GM12878 (cell line): ENCODE results near the gene C3. TPM values are rescaled to one million over a fixed set of nuclear protein-coding genes. Genes with fewer than 3 reads are reported as not detected.
A peak's percentile ranks its signal among the peaks of the same experiment; 100 is the strongest.

Source experiments
- ASH2L ChIP-seq: fragments of 300-600, 200-600 bp; sonication (generic); IDR thresholded peaks from 2 replicates; pipeline ENCODE4 v1.6.1; 2017; ENCODE audit warnings: low read depth, mild to moderate bottlenecking, borderline replicate concordance
- ATF7 ChIP-seq: fragments of 450-650 bp; IDR thresholded peaks from 2 replicates; pipeline ENCODE4 v1.6.1; 2016; ENCODE audit warnings: low read depth, mild to moderate bottlenecking
- BMI1 ChIP-seq: fragments of 450-650 bp; IDR thresholded peaks from 2 replicates; pipeline ENCODE4 v1.6.1; 2016; ENCODE audit warnings: mild to moderate bottlenecking, moderate library complexity, borderline replicate concordance
- CHD2 ChIP-seq: IDR thresholded peaks from 2 replicates; pipeline ENCODE4 v1.6.1; 2011; ENCODE audit warnings: low read depth, low read length, improper control_type of control experiment, borderline replicate concordance
- CREM ChIP-seq: IDR thresholded peaks from 2 replicates; pipeline ENCODE4 v1.6.1; 2014; ENCODE audit warnings: antibody characterized with exemption, low read depth
- EED ChIP-seq: sonication (generic); IDR thresholded peaks from 2 replicates; pipeline ENCODE4 v1.6.1; 2016; ENCODE audit warnings: antibody characterized with exemption, low read depth
- EP300 ChIP-seq, 2 experiments: fragments of 150-350 bp in 1 of 2; IDR thresholded peaks; 2 replicates each; pipeline ENCODE4 v1.6.1; 2011 to 2012; ENCODE audit warnings: low read depth in 2 of 2, low read length in 2 of 2, borderline replicate concordance in 1 of 2, improper control_type of control experiment in 1 of 2, inconsistent platforms in 1 of 2; ENCODE audit not compliant: control insufficient read depth in 1 of 2
- HDAC6 ChIP-seq: fragments of 200-600 bp; sonication (generic); IDR thresholded peaks from one replicate; pipeline ENCODE4 v1.8.0; 2017; ENCODE audit warnings: antibody characterized with exemption; ENCODE audit not compliant: unreplicated experiment
- HDGF ChIP-seq: fragments of 450-650 bp; IDR thresholded peaks from 2 replicates; pipeline ENCODE4 v1.6.1; 2016; ENCODE audit warnings: antibody characterized with exemption
- KLF5 ChIP-seq: fragments of 450-650 bp; IDR thresholded peaks from 2 replicates; pipeline ENCODE4 v1.6.1; 2014; ENCODE audit warnings: mild to moderate bottlenecking; ENCODE audit not compliant: partially characterized antibody
- LARP7 ChIP-seq: fragments of 450-650 bp; IDR thresholded peaks from 2 replicates; pipeline ENCODE4 v1.6.1; 2017; ENCODE audit warnings: mild to moderate bottlenecking
- MTA2 ChIP-seq: fragments of 450-650 bp; IDR thresholded peaks from 2 replicates; pipeline ENCODE4 v1.6.1; 2016; ENCODE audit warnings: low read depth, mild to moderate bottlenecking, moderate library complexity
- NFIC ChIP-seq: IDR thresholded peaks from 2 replicates; pipeline ENCODE4 v1.6.1; 2012; ENCODE audit warnings: low read depth, mild to moderate bottlenecking, inconsistent platforms, low read length, moderate library complexity
- NFYA ChIP-seq: IDR thresholded peaks from 2 replicates; pipeline ENCODE4 v1.6.1; 2011; ENCODE audit warnings: low read depth, mild to moderate bottlenecking, low read length, improper control_type of control experiment, borderline replicate concordance
- NR2C1 ChIP-seq: fragments of 450-650 bp; IDR thresholded peaks from 2 replicates; pipeline ENCODE4 v1.6.1; 2017; ENCODE audit warnings: antibody characterized with exemption, mild to moderate bottlenecking, moderate library complexity
- NR2F1 ChIP-seq: fragments of 450-650 bp; conservative IDR thresholded peaks from 2 replicates; pipeline ENCODE4 v1.6.1; 2017; ENCODE audit warnings: mild to moderate bottlenecking
- POLR2AphosphoS5 ChIP-seq: IDR thresholded peaks from 2 replicates; pipeline ENCODE4 v1.6.1; 2011; ENCODE audit warnings: mild to moderate bottlenecking, low read length, inconsistent platforms
- RAD21 ChIP-seq: IDR thresholded peaks from 2 replicates; pipeline ENCODE4 v1.6.1; 2011; ENCODE audit warnings: mild to moderate bottlenecking, low read depth, low read length, moderate library complexity; ENCODE audit not compliant: insufficient read depth
- RBBP5 ChIP-seq: fragments of 200-600 bp; sonication (generic); conservative IDR thresholded peaks from 2 replicates; pipeline ENCODE4 v1.6.1; 2016
- RELA ChIP-seq: fragments of 450-650 bp; IDR thresholded peaks from 2 replicates; pipeline ENCODE4 v1.8.0; 2014; ENCODE audit warnings: borderline replicate concordance; ENCODE audit not compliant: partially characterized antibody
- RFX5 ChIP-seq: IDR thresholded peaks from 2 replicates; pipeline ENCODE4 v1.6.1; 2011; ENCODE audit warnings: low read depth, low read length, improper control_type of control experiment
- RUNX3 ChIP-seq: IDR thresholded peaks from 2 replicates; pipeline ENCODE4 v1.6.1; 2012; ENCODE audit warnings: low read length, inconsistent platforms
- SRF ChIP-seq, 2 experiments: IDR thresholded peaks; 2 replicates each; pipeline ENCODE4 v1.6.1; 2011; ENCODE audit warnings: low read depth in 2 of 2, low read length in 2 of 2, mild to moderate bottlenecking in 1 of 2, moderate library complexity in 1 of 2
- STAT1 ChIP-seq: fragments of 450-650 bp; conservative IDR thresholded peaks from 2 replicates; pipeline ENCODE4 v1.6.1; 2014; ENCODE audit warnings: antibody characterized with exemption, mild to moderate bottlenecking
- WRNIP1 ChIP-seq: IDR thresholded peaks from 2 replicates; pipeline ENCODE4 v1.6.1; 2011; ENCODE audit warnings: low read depth, low read length, improper control_type of control experiment, borderline replicate concordance
- ZSCAN29 ChIP-seq: fragments of 450-650 bp; IDR thresholded peaks from 2 replicates; pipeline ENCODE4 v1.6.1; 2017; ENCODE audit warnings: mild to moderate bottlenecking, moderate library complexity
- polyA plus RNA-seq, 11 experiments: library from polyadenylated mRNA; depleted of rRNA in 4 of 11; unstranded in 6 of 11; stranded (reverse) in 5 of 11; fragments of >200 nt; fragmentation: Nextera tagmentation in 4 of 11; fragmentation: Illumina TruSeq in 1 of 11; extraction: Ambion mirVana in 4 of 11; extraction: Trizol in 1 of 11; gene quantifications; 1 replicate in 1 of 11; 2 replicates in 10 of 11; pipeline versions ENCODE4 v1.2.1 to v1.2.3, GENCODE V29; 2011 to 2016; ENCODE audit warnings: inconsistent platforms in 2 of 11, missing spikeins in 2 of 11, low read depth in 1 of 11
- total RNA-seq, 4 experiments: library from RNA; depleted of rRNA in 3 of 4; stranded (reverse); fragments of >200 nt in 3 of 4; fragmentation: Illumina TruSeq in 1 of 4; extraction: Trizol in 1 of 4; gene quantifications; 2 replicates each; pipeline versions ENCODE4 v1.2.1 to v1.2.3, GENCODE V29; 2013 to 2021
- TF ChIP-seq, protein P1 (sequence below): fragments of 450-650 bp; IDR thresholded peaks from 2 replicates; pipeline ENCODE4 v1.6.1; 2017; ENCODE audit warnings: mild to moderate bottlenecking
- TF ChIP-seq, protein P2 (sequence below): IDR thresholded peaks from 2 replicates; pipeline ENCODE4 v1.6.1; 2012; ENCODE audit warnings: low read length, inconsistent platforms
- TF ChIP-seq, protein P3 (sequence below): IDR thresholded peaks from 2 replicates; pipeline ENCODE4 v1.6.1; 2011; ENCODE audit warnings: low read depth, mild to moderate bottlenecking, low read length, moderate library complexity, borderline replicate concordance; ENCODE audit errors: extremely low read depth

Gene C3
- total and polyA plus RNA-seq, 10 of the 15 experiments (the other 5 are each of a cell fraction or from before 2014, with no cell fraction given) = 0.20 to 6.7 (median 0.72) TPM

DNA sequence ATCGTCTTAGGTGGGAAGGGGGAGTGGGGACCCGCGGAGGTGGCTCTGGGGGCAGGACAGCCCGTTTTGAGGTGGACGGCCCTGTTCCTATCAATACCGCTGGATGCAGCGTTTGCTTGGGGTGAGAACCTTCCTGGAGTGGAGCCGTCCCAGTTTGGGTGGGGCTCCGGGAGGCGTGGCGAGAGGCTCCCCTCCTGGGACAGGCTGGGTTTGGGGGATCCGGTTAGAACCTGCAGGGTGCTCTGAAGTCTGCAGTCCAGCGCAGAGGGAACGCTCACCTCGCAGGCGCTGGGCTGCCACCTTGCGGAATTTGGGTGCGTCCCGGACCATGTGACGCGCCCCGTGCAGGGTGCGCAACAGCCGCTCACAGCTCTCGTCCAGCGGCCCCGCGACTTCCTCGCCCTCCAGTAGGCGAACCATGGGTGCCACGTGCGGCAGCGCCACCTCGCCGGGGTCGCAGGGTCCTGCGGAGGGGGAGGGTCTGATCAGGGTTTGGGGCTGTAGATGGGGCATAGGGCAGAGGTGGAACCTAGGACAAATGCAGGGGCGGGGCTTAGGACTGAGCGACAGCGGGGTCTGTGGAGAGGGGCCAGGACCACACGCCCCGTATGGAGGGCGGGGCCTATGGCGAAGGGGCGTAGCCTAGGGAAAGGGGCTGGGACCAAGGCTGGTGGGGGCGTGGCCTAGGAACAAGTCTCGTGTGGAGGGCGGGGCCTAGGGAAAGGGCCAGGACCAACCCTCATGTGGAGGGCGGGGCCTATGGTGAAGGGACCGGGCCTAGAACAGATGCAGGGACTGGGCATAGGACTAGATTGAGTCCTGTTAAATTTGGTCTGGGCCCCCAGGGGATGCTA is 33.0 kb upstream of the C3 start (continued):
- TF ChIP-seq CHD2 (0 out of 2 replicates have a peak, but pooled peaks have one; percentile 61), LARP7 (peak; percentile 86), RAD21 (peak; percentile 50; the same call in 1 of the 2 replicates), ZSCAN29 (no peak), RELA (no peak), MTA2 (no peak), NR2F1 (peak; percentile 76), EED (peak; percentile 49; the same call in 1 of the 2 replicates), SRF (IDR thresholded peaks at IDR 0.05; ENCODE audit: low read depth in 2 of 2, low read length in 2 of 2) (no peak), WRNIP1 (no peak), EP300 (IDR thresholded peaks at IDR 0.05; ENCODE audit: borderline replicate concordance in 1 of 2, control insufficient read depth in 1 of 2, low read depth in 2 of 2, low read length in 2 of 2) (no peak), KLF5 (no peak), RFX5 (no peak), NFIC (no peak), HDGF (peak; percentile 93), BMI1 (no peak), RBBP5 (no peak), NFYA (no peak), ASH2L (no peak), RUNX3 (no peak), NR2C1 (no peak), HDAC6 (no peak), POLR2AphosphoS5 (peak; percentile 52; the same call in 1 of the 2 replicates), CREM (peak; percentile 39; the same call in 1 of the 2 replicates), ATF7 (no peak), STAT1 (no peak)
- TF ChIP-seq, protein P1, sequence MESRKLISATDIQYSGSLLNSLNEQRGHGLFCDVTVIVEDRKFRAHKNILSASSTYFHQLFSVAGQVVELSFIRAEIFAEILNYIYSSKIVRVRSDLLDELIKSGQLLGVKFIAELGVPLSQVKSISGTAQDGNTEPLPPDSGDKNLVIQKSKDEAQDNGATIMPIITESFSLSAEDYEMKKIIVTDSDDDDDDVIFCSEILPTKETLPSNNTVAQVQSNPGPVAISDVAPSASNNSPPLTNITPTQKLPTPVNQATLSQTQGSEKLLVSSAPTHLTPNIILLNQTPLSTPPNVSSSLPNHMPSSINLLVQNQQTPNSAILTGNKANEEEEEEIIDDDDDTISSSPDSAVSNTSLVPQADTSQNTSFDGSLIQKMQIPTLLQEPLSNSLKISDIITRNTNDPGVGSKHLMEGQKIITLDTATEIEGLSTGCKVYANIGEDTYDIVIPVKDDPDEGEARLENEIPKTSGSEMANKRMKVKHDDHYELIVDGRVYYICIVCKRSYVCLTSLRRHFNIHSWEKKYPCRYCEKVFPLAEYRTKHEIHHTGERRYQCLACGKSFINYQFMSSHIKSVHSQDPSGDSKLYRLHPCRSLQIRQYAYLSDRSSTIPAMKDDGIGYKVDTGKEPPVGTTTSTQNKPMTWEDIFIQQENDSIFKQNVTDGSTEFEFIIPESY = no peak
- TF ChIP-seq, protein P2, sequence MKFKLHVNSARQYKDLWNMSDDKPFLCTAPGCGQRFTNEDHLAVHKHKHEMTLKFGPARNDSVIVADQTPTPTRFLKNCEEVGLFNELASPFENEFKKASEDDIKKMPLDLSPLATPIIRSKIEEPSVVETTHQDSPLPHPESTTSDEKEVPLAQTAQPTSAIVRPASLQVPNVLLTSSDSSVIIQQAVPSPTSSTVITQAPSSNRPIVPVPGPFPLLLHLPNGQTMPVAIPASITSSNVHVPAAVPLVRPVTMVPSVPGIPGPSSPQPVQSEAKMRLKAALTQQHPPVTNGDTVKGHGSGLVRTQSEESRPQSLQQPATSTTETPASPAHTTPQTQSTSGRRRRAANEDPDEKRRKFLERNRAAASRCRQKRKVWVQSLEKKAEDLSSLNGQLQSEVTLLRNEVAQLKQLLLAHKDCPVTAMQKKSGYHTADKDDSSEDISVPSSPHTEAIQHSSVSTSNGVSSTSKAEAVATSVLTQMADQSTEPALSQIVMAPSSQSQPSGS = no peak
- TF ChIP-seq, protein P3, sequence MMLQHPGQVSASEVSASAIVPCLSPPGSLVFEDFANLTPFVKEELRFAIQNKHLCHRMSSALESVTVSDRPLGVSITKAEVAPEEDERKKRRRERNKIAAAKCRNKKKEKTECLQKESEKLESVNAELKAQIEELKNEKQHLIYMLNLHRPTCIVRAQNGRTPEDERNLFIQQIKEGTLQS = 0 out of 2 replicates have a peak, but pooled peaks have one; percentile 67
